SK-N-SH (cell line): ENCODE results near the gene ADAMTS4. TPM values are rescaled to one million over a fixed set of nuclear protein-coding genes. Genes with fewer than 3 reads are reported as not detected.

ENCODE experiments used
- CTCF ChIA-PET: fragments of 300-600, 350-600 bp; formaldehyde crosslinking; extraction: SDS; loops from one replicate; lab custom pipeline; 2021; lab: Yijun Ruan, JAX
- POLR2A ChIA-PET: fragments of 350-600 bp; sonication (Branson Sonifier 250); formaldehyde crosslinking; extraction: SDS; loops from one replicate; lab custom pipeline; 2020; ENCODE audit warnings: antibody characterized with exemption, inconsistent platforms; lab: Yijun Ruan, JAX
- DNase-seq: peaks from one replicate; pipeline ENCODE4 v3.0.0; 2012
- H2AFZ ChIP-seq: fragments of 200-600 bp; sonication (generic); 2 replicates; pipeline ENCODE4 v1.8.1; 2016; ENCODE audit warnings: antibody characterized with exemption, mild to moderate bottlenecking, low read depth
- H3F3A ChIP-seq: fragments of 200-600 bp; sonication (generic); replicated peaks from 2 replicates; pipeline ENCODE3; 2016; ENCODE audit warnings: antibody characterized with exemption, mild to moderate bottlenecking; ENCODE audit not compliant: insufficient read depth
- H3K27ac ChIP-seq, 2 experiments: fragments of 200-500 bp in 1 of 2; fragments of 200-600 bp in 1 of 2; sonication (Bioruptor generic) in 1 of 2; sonication (generic), shearing (Covaris generic) in 1 of 2; 2 replicates each; pipeline versions ENCODE4 v1.5.1 to v1.6.1; 2014 to 2016; ENCODE audit warnings: low read depth in 2 of 2, inconsistent platforms in 1 of 2, low read length in 1 of 2, mild to moderate bottlenecking in 1 of 2, mixed read lengths in 1 of 2
- H3K27me3 ChIP-seq: fragments of 200-600 bp; sonication (generic), shearing (Covaris generic); 2 replicates; pipeline ENCODE4 v1.6.1; 2016; ENCODE audit warnings: mixed run types; ENCODE audit not compliant: insufficient read depth
- H3K36me3 ChIP-seq, 2 experiments: fragments of 200-500 bp in 1 of 2; fragments of 200-600 bp in 1 of 2; sonication (Bioruptor generic) in 1 of 2; sonication (generic) in 1 of 2; replicated peaks in 1 of 2; 2 replicates each; pipeline versions ENCODE3 to v1.5.1; 2014 to 2016; ENCODE audit warnings: low read length in 1 of 2, mild to moderate bottlenecking in 1 of 2; ENCODE audit not compliant: insufficient read depth in 2 of 2, control insufficient read depth in 1 of 2
- H3K4me1 ChIP-seq, 2 experiments: fragments of 200-500 bp in 1 of 2; fragments of 200-600 bp in 1 of 2; sonication (Bioruptor generic) in 1 of 2; sonication (generic), shearing (Covaris generic) in 1 of 2; 2 replicates each; pipeline versions ENCODE4 v1.5.1 to v1.6.1; 2014 to 2016; ENCODE audit warnings: low read depth in 1 of 2, low read length in 1 of 2, mixed run types in 1 of 2; ENCODE audit not compliant: insufficient read depth in 2 of 2, control insufficient read depth in 1 of 2
- H3K4me2 ChIP-seq: fragments of 200-600 bp; sonication (generic), shearing (Covaris generic); 2 replicates; pipeline ENCODE4 v1.6.1; 2017; ENCODE audit warnings: mixed run types
- H3K4me3 ChIP-seq, 2 experiments: fragments of 200-500 bp in 1 of 2; fragments of 200-600 bp in 1 of 2; sonication (Bioruptor generic) in 1 of 2; sonication (generic), shearing (Covaris generic) in 1 of 2; 2 replicates each; pipeline versions ENCODE4 v1.5.1 to v1.8.1; 2014 to 2016; ENCODE audit warnings: low read depth in 2 of 2, inconsistent platforms in 1 of 2, low read length in 1 of 2, mild to moderate bottlenecking in 1 of 2, mixed read lengths in 1 of 2, moderate library complexity in 1 of 2
- H3K79me2 ChIP-seq: fragments of 200-600 bp; sonication (generic); 2 replicates; pipeline ENCODE4 v1.8.1; 2017; ENCODE audit warnings: mild to moderate bottlenecking; ENCODE audit not compliant: insufficient read depth
- H3K9ac ChIP-seq: fragments of 200-600 bp; sonication (generic); 2 replicates; pipeline ENCODE4 v1.6.1; 2017; ENCODE audit warnings: mixed run types
- H3K9me2 ChIP-seq: fragments of 200-600 bp; sonication (generic); 2 replicates; pipeline ENCODE4 v1.6.1; 2017; ENCODE audit warnings: mixed run types
- H3K9me3 ChIP-seq: fragments of 200-600 bp; sonication (generic); 2 replicates; pipeline ENCODE4 v1.6.1; 2017; ENCODE audit warnings: mixed run types, mild to moderate bottlenecking, moderate library complexity
- H4K20me1 ChIP-seq: fragments of 200-600 bp; sonication (generic); 2 replicates; pipeline ENCODE4 v1.6.1; 2017; ENCODE audit warnings: mild to moderate bottlenecking, mixed run types; ENCODE audit not compliant: insufficient read depth
- EP300 ChIP-seq, 2 experiments: IDR thresholded peaks; 2 replicates each; pipeline versions ENCODE4 v1.4.0 to v1.6.1; 2012; ENCODE audit warnings: borderline replicate concordance in 1 of 2, low read depth in 1 of 2, low read length in 1 of 2
- EZH2phosphoT487 ChIP-seq: fragments of 200-600 bp; sonication (generic); IDR thresholded peaks from 2 replicates; pipeline ENCODE4 v1.6.1; 2017; ENCODE audit warnings: low read depth, mixed run types, mild to moderate bottlenecking, antibody characterized with exemption, moderate library complexity, borderline replicate concordance
- GABPA ChIP-seq: IDR thresholded peaks from 2 replicates; pipeline ENCODE4 v1.4.0; 2012; ENCODE audit warnings: low read depth, mild to moderate bottlenecking
- GATA2 ChIP-seq: sonication (generic); formaldehyde crosslinking; IDR thresholded peaks from 2 replicates; pipeline ENCODE4 v1.5.0; 2020; ENCODE audit warnings: mild to moderate bottlenecking, missing genetic modification reagents
- JUND ChIP-seq: IDR thresholded peaks from 2 replicates; pipeline ENCODE4 v1.4.0; 2012
- MEF2A ChIP-seq: IDR thresholded peaks from 2 replicates; pipeline ENCODE4 v1.4.0; 2012; ENCODE audit warnings: low read depth, borderline replicate concordance
- NFIC ChIP-seq: IDR thresholded peaks from 2 replicates; pipeline ENCODE4 v1.4.0; 2012; ENCODE audit warnings: borderline replicate concordance
- NRF1 ChIP-seq: IDR thresholded peaks from 2 replicates; pipeline ENCODE4 v1.6.1; 2012; ENCODE audit warnings: low read depth, mild to moderate bottlenecking, low read length
- POLR2AphosphoS5 ChIP-seq: IDR thresholded peaks from 2 replicates; pipeline ENCODE4 v1.6.1; 2012; ENCODE audit warnings: low read depth, low read length
- RCOR1 ChIP-seq: fragments of 150-350 bp; IDR thresholded peaks from 2 replicates; pipeline ENCODE4 v1.6.1; 2017; ENCODE audit warnings: antibody characterized with exemption, low read length
- REST ChIP-seq: IDR thresholded peaks from 2 replicates; pipeline ENCODE4 v1.6.1; 2012; ENCODE audit warnings: mild to moderate bottlenecking, low read depth, low read length, moderate library complexity
- RFX5 ChIP-seq: IDR thresholded peaks from 2 replicates; pipeline ENCODE4 v1.6.1; 2012; ENCODE audit warnings: mild to moderate bottlenecking, improper control_type of control experiment, low read length
- RXRA ChIP-seq: IDR thresholded peaks from 2 replicates; pipeline ENCODE4 v1.4.0; 2012; ENCODE audit warnings: low read depth, mild to moderate bottlenecking, borderline replicate concordance
- SMC3 ChIP-seq: IDR thresholded peaks from 2 replicates; pipeline ENCODE4 v1.6.1; 2012; ENCODE audit warnings: low read depth, low read length, improper control_type of control experiment
- TCF12 ChIP-seq: IDR thresholded peaks from 2 replicates; pipeline ENCODE4 v1.4.0; 2012
- TEAD4 ChIP-seq: IDR thresholded peaks from 2 replicates; pipeline ENCODE4 v1.4.0; 2012; ENCODE audit warnings: mild to moderate bottlenecking, borderline replicate concordance; ENCODE audit not compliant: insufficient read depth
- YY1 ChIP-seq: IDR thresholded peaks from 2 replicates; pipeline ENCODE4 v1.4.0; 2012; ENCODE audit warnings: low read depth, mild to moderate bottlenecking
- WGBS: methylation state at CpG from one replicate; pipeline ENCODE4 v1.1.6; 2017; ENCODE audit warnings: low lambda C conversion rate; 5-methylcytosine and 5-hydroxymethylcytosine counted together
- polyA plus RNA-seq, 3 experiments: library from polyadenylated mRNA; depleted of rRNA; stranded (reverse); fragments of >200 nt; gene quantifications; 2 replicates each; pipeline ENCODE4 v1.2.3, GENCODE V29; 2012
- TF ChIP-seq, protein P1 (sequence below): IDR thresholded peaks from 2 replicates; pipeline ENCODE4 v1.4.0; 2012; ENCODE audit warnings: low read depth, borderline replicate concordance
- TF ChIP-seq, protein P2 (sequence below): fragments of 150-350 bp; IDR thresholded peaks from 2 replicates; pipeline ENCODE4 v1.6.1; 2017; ENCODE audit warnings: antibody characterized with exemption, low read length, low read depth, borderline replicate concordance
- TF ChIP-seq, protein P3 (sequence below): fragments of 150-350 bp; IDR thresholded peaks from 2 replicates; pipeline ENCODE4 v1.6.1; 2016; ENCODE audit warnings: mild to moderate bottlenecking, low read depth, low read length

Gene ADAMTS4
- polyA plus RNA-seq, 1 of the 3 experiments (the other 2 are of a cell fraction), result 1.2 TPM

- no peak for TF ChIP-seq REST
- TF ChIP-seq TEAD4, result no peak
- TF ChIP-seq, protein P1, sequence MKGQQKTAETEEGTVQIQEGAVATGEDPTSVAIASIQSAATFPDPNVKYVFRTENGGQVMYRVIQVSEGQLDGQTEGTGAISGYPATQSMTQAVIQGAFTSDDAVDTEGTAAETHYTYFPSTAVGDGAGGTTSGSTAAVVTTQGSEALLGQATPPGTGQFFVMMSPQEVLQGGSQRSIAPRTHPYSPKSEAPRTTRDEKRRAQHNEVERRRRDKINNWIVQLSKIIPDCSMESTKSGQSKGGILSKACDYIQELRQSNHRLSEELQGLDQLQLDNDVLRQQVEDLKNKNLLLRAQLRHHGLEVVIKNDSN, result no peak
- TF ChIP-seq RXRA, result no peak
- TF ChIP-seq EP300 (IDR thresholded peaks at IDR 0.05; ENCODE audit: borderline replicate concordance in 1 of 2, low read depth in 1 of 2, low read length in 1 of 2), result no peak
- no peak for TF ChIP-seq TCF12
Measured at GRCh38 chr1:161200992-161201835, 2.4 kb upstream of the ADAMTS4 start (continued).

GRCh38 chr1:161200421-161200991 is 1.7 kb upstream of the ADAMTS4 start:
- H2AFZ ChIP-seq, result no peak overlapping the region
- WGBS, result 95% methylated on average over 5 of the region's 5 CpGs
- DNase-seq, result no peak
- no peak overlapping the region for H3K4me2 ChIP-seq
- peaks cover 12% of the 10 kb centered on the region for H3F3A ChIP-seq
- no peak for TF ChIP-seq GABPA
- TF ChIP-seq POLR2AphosphoS5, result no peak
- TF ChIP-seq RCOR1, result no peak
- TF ChIP-seq REST, result no peak
- no peak for TF ChIP-seq NFIC
- TF ChIP-seq, protein P2, sequence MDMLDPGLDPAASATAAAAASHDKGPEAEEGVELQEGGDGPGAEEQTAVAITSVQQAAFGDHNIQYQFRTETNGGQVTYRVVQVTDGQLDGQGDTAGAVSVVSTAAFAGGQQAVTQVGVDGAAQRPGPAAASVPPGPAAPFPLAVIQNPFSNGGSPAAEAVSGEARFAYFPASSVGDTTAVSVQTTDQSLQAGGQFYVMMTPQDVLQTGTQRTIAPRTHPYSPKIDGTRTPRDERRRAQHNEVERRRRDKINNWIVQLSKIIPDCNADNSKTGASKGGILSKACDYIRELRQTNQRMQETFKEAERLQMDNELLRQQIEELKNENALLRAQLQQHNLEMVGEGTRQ, result no peak
- no peak for TF ChIP-seq MEF2A
- TF ChIP-seq NRF1, result no peak
- TF ChIP-seq RFX5, result no peak
- no peak for TF ChIP-seq EZH2phosphoT487
- TF ChIP-seq SMC3, result no peak
- no peak for TF ChIP-seq YY1
- TF ChIP-seq, protein P3, sequence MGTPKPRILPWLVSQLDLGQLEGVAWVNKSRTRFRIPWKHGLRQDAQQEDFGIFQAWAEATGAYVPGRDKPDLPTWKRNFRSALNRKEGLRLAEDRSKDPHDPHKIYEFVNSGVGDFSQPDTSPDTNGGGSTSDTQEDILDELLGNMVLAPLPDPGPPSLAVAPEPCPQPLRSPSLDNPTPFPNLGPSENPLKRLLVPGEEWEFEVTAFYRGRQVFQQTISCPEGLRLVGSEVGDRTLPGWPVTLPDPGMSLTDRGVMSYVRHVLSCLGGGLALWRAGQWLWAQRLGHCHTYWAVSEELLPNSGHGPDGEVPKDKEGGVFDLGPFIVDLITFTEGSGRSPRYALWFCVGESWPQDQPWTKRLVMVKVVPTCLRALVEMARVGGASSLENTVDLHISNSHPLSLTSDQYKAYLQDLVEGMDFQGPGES, result no peak
- no peak for TF ChIP-seq JUND
- no peak for TF ChIP-seq RXRA
- TF ChIP-seq GATA2 (CRISPR knock-in tag), result no peak
- peaks cover 33% of the 10 kb centered on the region for H3K79me2 ChIP-seq
- no peaks in the 10 kb centered on the region for H3K27me3 ChIP-seq
- H3K9me3 ChIP-seq, result no peaks in the 10 kb centered on the region
- peak overlapping the region in 1 of 2 experiments; percentile 99; a peak in 2 of 4 replicates for H3K27ac ChIP-seq
- H4K20me1 ChIP-seq, result no peaks in the 10 kb centered on the region
- H3K36me3 ChIP-seq, result peaks cover 11 to 24% of the 10 kb centered on the region in 2 experiments
- ChIA-PET POLR2A (no interaction called here), CTCF (interaction anchor here (1.2 to 6.8 kb wide), 7 partner anchors 8 to 181 kb away, joined by 3 to 65 read pairs (median 11); partner anchors contain the start of genes PPOX and TOMM40L)
- H3K9ac ChIP-seq, result no peak overlapping the region
- H3K9me2 ChIP-seq, result no peaks in the 10 kb centered on the region
- no peak overlapping the region for H3K4me3 ChIP-seq
- peaks cover 33 to 71% of the 10 kb centered on the region in 2 experiments for H3K4me1 ChIP-seq
